AG10803 (cell line): ENCODE results near the gene GRM4.

ENCODE experiments used
- DNase-seq: peaks from one replicate; pipeline ENCODE4 v3.0.0; 2010; ENCODE audit warnings: low read depth
- H3K4me3 ChIP-seq: 2 replicates; pipeline ENCODE4 v1.5.1; 2011; ENCODE audit warnings: mild to moderate bottlenecking, low read length, control low read depth
- CTCF ChIP-seq: conservative IDR thresholded peaks from 2 replicates; pipeline ENCODE4 v1.5.1; 2011; ENCODE audit warnings: mild to moderate bottlenecking, low read length, control low read depth, inconsistent platforms

Gene GRM4

DNA sequence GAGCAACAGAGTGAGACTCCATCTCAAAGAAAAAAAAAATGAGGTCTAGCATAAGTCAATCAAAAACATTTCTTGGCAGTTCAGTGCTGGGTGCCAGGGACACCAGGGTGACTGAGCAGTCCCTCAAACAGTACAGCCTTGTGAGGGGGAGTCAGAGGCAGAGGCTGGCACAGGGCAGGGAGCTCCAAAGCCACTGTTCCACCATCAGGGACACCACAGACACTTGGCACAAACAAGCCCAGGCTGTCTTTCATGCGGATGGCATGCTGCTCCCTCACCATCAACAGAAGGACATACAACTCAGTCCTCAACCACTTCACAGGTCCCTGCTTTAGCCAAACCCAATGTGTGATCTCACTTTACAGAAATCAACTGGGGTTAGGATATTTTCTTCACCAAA lies 36.0 kb upstream of the GRM4 start:
- no peak for TF ChIP-seq CTCF
- H3K4me3 ChIP-seq, result no peak overlapping the region
- DNase-seq, result no peak

- DNase-seq, result no peak
- no peak overlapping the region for H3K4me3 ChIP-seq
- TF ChIP-seq CTCF, result no peak
Observed at GRCh38 chr6:34179106-34179720, 33.3 kb upstream of the GRM4 start.

GRCh38 chr6:34178357-34179105 lies 32.6 kb upstream of the GRM4 start:
- no peak for DNase-seq
- TF ChIP-seq CTCF, result no peak
- H3K4me3 ChIP-seq, result no peak overlapping the region

DNA sequence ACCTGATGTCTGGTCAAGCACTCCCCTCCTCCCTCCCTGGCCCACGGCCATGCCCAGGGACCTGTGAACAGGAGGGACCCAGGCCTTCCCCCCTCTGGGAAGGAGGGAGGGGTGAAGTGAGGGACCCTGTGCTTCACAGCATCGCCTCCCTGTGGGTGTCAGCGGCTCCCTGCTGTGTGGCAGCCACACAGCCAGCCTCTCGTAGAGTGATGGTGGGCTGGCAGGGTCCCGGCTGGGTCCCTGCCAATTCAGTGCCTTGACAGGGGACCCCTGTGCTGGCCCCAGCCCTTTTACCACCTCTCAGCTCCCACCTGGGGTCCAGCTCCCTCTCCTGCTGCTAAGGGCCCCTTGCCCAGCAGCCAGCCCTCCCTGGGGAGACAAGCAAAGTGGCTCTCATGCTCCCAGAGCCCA lies 31.3 kb upstream of the GRM4 start:
- no peak for DNase-seq
- no peak for TF ChIP-seq CTCF
- no peak overlapping the region for H3K4me3 ChIP-seq

DNA sequence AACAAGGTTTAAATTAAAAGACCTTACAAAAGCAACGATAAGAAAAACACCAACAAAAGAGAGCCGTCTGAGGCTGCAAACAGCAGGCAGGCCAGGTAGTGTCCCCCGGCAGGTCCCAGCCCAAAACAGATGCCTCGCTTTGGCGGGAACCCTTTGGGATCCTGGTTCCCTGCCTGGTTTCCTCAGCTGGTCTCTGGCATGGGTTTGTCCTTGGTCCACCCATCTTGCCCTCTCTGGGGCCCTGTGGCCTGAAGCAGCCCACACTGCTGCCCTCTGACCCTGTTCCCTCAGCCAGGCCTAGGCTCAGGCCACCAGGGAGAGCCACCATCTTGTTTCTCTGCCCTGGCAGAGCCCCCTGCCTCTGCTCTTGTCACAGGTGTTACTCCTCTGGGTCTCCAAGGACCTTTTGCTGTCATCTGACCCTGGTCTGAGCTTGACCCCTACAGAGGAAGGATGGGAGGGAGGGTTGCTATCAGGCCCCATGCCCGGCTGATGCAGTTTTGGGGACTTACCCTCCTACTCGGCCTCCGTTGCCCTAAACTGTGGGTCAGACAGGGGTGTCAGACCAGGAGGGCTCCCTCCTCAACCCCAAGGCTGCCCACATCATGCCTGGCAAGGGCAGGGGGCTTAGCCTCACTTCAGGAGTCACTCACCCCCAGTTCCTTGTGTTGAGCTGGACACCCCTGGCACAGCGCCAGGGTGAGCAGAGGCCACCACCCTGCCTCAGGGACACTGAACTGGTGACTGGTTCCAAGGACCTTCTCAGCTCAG lies 30.6 kb upstream of the GRM4 start:
- TF ChIP-seq CTCF, result no peak
- DNase-seq, result no peak
- no peak overlapping the region for H3K4me3 ChIP-seq

- no peak overlapping the region for H3K4me3 ChIP-seq
- no peak for DNase-seq
- no peak for TF ChIP-seq CTCF
Observed at GRCh38 chr6:34174846-34175399, 29.0 kb upstream of the GRM4 start.
